ENCODE measurements around the gene CRAMP1.

DNA sequence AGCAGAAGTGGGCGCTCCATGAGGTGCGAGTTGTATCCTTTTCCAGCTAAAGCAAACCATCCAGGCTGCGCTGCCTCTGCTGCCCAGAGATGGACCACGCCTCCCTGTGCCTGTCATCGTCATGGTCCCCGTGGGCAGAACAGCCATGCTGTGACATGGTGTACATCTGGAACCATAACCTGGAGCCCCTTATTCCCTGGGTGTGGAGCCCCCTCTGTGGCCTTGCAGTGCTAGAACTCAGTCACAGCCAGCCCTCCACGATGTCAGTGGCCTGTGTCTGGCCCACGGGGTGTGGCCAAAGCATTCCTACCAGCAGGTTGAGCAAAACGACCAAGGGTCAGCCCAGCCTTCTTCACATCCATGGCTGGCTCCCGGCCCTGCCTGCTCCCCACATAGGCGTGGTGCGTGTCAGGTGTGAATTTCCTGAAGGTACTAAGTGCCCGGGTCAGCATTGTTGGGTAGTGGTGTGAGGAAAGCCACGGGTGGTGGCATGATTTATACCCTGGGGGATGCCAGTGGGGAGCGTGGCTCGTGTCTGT, 43.2 kb downstream of the CRAMP1 start:
- no peak for TF ChIP-seq RAD21 (conservative IDR thresholded peaks at IDR 0.05 in 1 of 2, IDR thresholded peaks at IDR 0.05 in 1 of 2)
- TF ChIP-seq EP300 (IDR thresholded peaks at IDR 0.05): no peak
- TF ChIP-seq CHD2 (IDR thresholded peaks at IDR 0.05; ENCODE audit: low read length, partially characterized antibody): no peak
- TF ChIP-seq, protein P1, sequence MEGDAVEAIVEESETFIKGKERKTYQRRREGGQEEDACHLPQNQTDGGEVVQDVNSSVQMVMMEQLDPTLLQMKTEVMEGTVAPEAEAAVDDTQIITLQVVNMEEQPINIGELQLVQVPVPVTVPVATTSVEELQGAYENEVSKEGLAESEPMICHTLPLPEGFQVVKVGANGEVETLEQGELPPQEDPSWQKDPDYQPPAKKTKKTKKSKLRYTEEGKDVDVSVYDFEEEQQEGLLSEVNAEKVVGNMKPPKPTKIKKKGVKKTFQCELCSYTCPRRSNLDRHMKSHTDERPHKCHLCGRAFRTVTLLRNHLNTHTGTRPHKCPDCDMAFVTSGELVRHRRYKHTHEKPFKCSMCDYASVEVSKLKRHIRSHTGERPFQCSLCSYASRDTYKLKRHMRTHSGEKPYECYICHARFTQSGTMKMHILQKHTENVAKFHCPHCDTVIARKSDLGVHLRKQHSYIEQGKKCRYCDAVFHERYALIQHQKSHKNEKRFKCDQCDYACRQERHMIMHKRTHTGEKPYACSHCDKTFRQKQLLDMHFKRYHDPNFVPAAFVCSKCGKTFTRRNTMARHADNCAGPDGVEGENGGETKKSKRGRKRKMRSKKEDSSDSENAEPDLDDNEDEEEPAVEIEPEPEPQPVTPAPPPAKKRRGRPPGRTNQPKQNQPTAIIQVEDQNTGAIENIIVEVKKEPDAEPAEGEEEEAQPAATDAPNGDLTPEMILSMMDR (IDR thresholded peaks at IDR 0.05): no peak
- TF ChIP-seq, protein P2, sequence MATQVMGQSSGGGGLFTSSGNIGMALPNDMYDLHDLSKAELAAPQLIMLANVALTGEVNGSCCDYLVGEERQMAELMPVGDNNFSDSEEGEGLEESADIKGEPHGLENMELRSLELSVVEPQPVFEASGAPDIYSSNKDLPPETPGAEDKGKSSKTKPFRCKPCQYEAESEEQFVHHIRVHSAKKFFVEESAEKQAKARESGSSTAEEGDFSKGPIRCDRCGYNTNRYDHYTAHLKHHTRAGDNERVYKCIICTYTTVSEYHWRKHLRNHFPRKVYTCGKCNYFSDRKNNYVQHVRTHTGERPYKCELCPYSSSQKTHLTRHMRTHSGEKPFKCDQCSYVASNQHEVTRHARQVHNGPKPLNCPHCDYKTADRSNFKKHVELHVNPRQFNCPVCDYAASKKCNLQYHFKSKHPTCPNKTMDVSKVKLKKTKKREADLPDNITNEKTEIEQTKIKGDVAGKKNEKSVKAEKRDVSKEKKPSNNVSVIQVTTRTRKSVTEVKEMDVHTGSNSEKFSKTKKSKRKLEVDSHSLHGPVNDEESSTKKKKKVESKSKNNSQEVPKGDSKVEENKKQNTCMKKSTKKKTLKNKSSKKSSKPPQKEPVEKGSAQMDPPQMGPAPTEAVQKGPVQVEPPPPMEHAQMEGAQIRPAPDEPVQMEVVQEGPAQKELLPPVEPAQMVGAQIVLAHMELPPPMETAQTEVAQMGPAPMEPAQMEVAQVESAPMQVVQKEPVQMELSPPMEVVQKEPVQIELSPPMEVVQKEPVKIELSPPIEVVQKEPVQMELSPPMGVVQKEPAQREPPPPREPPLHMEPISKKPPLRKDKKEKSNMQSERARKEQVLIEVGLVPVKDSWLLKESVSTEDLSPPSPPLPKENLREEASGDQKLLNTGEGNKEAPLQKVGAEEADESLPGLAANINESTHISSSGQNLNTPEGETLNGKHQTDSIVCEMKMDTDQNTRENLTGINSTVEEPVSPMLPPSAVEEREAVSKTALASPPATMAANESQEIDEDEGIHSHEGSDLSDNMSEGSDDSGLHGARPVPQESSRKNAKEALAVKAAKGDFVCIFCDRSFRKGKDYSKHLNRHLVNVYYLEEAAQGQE (IDR thresholded peaks at IDR 0.05): no peak
- no peak for TF ChIP-seq FOSL2 (IDR thresholded peaks at IDR 0.05)
- no peak for TF ChIP-seq FOSL2 (CRISPR knock-in tag; IDR thresholded peaks at IDR 0.05)
- TF ChIP-seq POLR2AphosphoS2 (conservative IDR thresholded peaks at IDR 0.05; ENCODE audit: low read length): no peak
- TF ChIP-seq RFX5 (IDR thresholded peaks at IDR 0.05): no peak
- no peak for TF ChIP-seq E2F6 (IDR thresholded peaks at IDR 0.05; ENCODE audit: borderline replicate concordance, low read depth)
- no peak for TF ChIP-seq FOSB (CRISPR knock-in tag; IDR thresholded peaks at IDR 0.05)
